HEK293 (cell line): ENCODE results near the gene LCA5L.

Experiments
- CTCF ChIA-PET: fragments of 350-600 bp; formaldehyde crosslinking; extraction: SDS; loops from one replicate; lab custom pipeline; 2021; ENCODE audit warnings: antibody characterized with exemption; lab: Yijun Ruan, JAX
- POLR2A ChIA-PET: fragments of 300-600 bp; formaldehyde crosslinking; extraction: SDS; loops from one replicate; lab custom pipeline; 2020; ENCODE audit warnings: antibody characterized with exemption, inconsistent platforms; lab: Yijun Ruan, JAX
- H3K27ac ChIP-seq: fragments of 200-500 bp; sonication (Bioruptor generic); 2 replicates; pipeline ENCODE4 v1.5.1; 2014; ENCODE audit warnings: low read depth, low read length, control low read depth, inconsistent platforms; ENCODE audit errors: extremely low read depth
- H3K36me3 ChIP-seq, 2 experiments: fragments of 200-500 bp in 1 of 2; sonication (Bioruptor generic) in 1 of 2; 1 replicate in 1 of 2; 2 replicates in 1 of 2; pipeline ENCODE4 v1.5.1; 2014 to 2017; ENCODE audit warnings: inconsistent platforms in 2 of 2, low read length in 2 of 2; ENCODE audit not compliant: control insufficient read depth in 2 of 2, insufficient read depth in 1 of 2
- H3K4me1 ChIP-seq: fragments of 200-500 bp; sonication (Bioruptor generic); 2 replicates; pipeline ENCODE4 v1.5.1; 2014; ENCODE audit warnings: mild to moderate bottlenecking, low read length, inconsistent platforms; ENCODE audit not compliant: control insufficient read depth, insufficient read depth
- H3K4me3 ChIP-seq: 2 replicates; pipeline ENCODE4 v1.5.1; 2011; ENCODE audit warnings: low read depth, mild to moderate bottlenecking, control low read depth, low read length, moderate library complexity
- H3K9me3 ChIP-seq: fragments of 200-500 bp; sonication (Bioruptor generic); 2 replicates; pipeline ENCODE4 v1.5.1; 2014; ENCODE audit warnings: low read depth, low read length, inconsistent platforms; ENCODE audit not compliant: control insufficient read depth, insufficient read depth
- ATF2 ChIP-seq: fragments of 450-650 bp; formaldehyde crosslinking; IDR thresholded peaks from 2 replicates; pipeline ENCODE4 v1.5.1; 2016; ENCODE audit warnings: missing biosample characterization, missing genetic modification characterization, low read depth
- FEZF1 ChIP-seq: fragments of 450-650 bp; formaldehyde crosslinking; IDR thresholded peaks from 2 replicates; pipeline ENCODE4 v1.5.1; 2016; ENCODE audit warnings: missing biosample characterization, missing genetic modification characterization
- GFI1B ChIP-seq: fragments of 450-650 bp; formaldehyde crosslinking; IDR thresholded peaks from 2 replicates; pipeline ENCODE4 v1.5.1; 2016; ENCODE audit warnings: missing biosample characterization, missing genetic modification characterization
- PATZ1 ChIP-seq: fragments of 450-650 bp; formaldehyde crosslinking; IDR thresholded peaks from 2 replicates; pipeline ENCODE4 v1.5.1; 2016; ENCODE audit warnings: missing biosample characterization, missing genetic modification characterization
- PBX3 ChIP-seq: sonication (generic); formaldehyde crosslinking; IDR thresholded peaks from 2 replicates; pipeline ENCODE4 v1.8.1; 2022; ENCODE audit warnings: mild to moderate bottlenecking, moderate library complexity, missing genetic modification reagents
- PRDM1 ChIP-seq: fragments of 450-650 bp; formaldehyde crosslinking; IDR thresholded peaks from 2 replicates; pipeline ENCODE4; 2016; ENCODE audit warnings: missing biosample characterization, missing genetic modification characterization
- PRDM2 ChIP-seq: fragments of 450-650 bp; formaldehyde crosslinking; IDR thresholded peaks from 2 replicates; pipeline ENCODE4 v1.5.1; 2016; ENCODE audit warnings: missing biosample characterization, missing genetic modification characterization, borderline replicate concordance
- RBAK ChIP-seq: fragments of 450-650 bp; formaldehyde crosslinking; IDR thresholded peaks from 2 replicates; pipeline ENCODE4 v1.5.1; 2016; ENCODE audit warnings: missing biosample characterization, missing genetic modification characterization
- SCRT2 ChIP-seq: fragments of 450-650 bp; formaldehyde crosslinking; IDR thresholded peaks from 2 replicates; pipeline ENCODE4 v1.5.1; 2016; ENCODE audit warnings: missing biosample characterization, missing genetic modification characterization
- SP2 ChIP-seq: fragments of 450-650 bp; formaldehyde crosslinking; IDR thresholded peaks from 2 replicates; pipeline ENCODE4 v1.5.1; 2016; ENCODE audit warnings: missing biosample characterization, missing genetic modification characterization
- TRIM28 ChIP-seq: IDR thresholded peaks from 2 replicates; pipeline ENCODE4 v1.6.1; 2011; ENCODE audit warnings: low read length, control low read depth, borderline replicate concordance
- YY2 ChIP-seq: fragments of 450-650 bp; formaldehyde crosslinking; IDR thresholded peaks from 2 replicates; pipeline ENCODE4 v1.5.1; 2016; ENCODE audit warnings: missing biosample characterization, missing genetic modification characterization
- ZBTB21 ChIP-seq: fragments of 450-650 bp; formaldehyde crosslinking; IDR thresholded peaks from 2 replicates; pipeline ENCODE4 v1.5.1; 2017; ENCODE audit warnings: missing biosample characterization, missing genetic modification characterization
- ZNF366 ChIP-seq: fragments of 450-650 bp; formaldehyde crosslinking; conservative IDR thresholded peaks from 2 replicates; pipeline ENCODE4 v1.5.1; 2016; ENCODE audit warnings: missing biosample characterization, missing genetic modification characterization
- ZNF473 ChIP-seq: fragments of 450-650 bp; formaldehyde crosslinking; IDR thresholded peaks from 2 replicates; pipeline ENCODE4 v1.5.1; 2017; ENCODE audit warnings: missing biosample characterization, missing genetic modification characterization
- ZNF521 ChIP-seq: fragments of 450-650 bp; formaldehyde crosslinking; IDR thresholded peaks from 2 replicates; pipeline ENCODE4 v1.5.1; 2017; ENCODE audit warnings: missing biosample characterization, mild to moderate bottlenecking, missing genetic modification characterization
- ZNF529 ChIP-seq: fragments of 450-650 bp; formaldehyde crosslinking; IDR thresholded peaks from 2 replicates; pipeline ENCODE4 v1.5.1; 2017; ENCODE audit warnings: missing genetic modification characterization, missing biosample characterization; ENCODE audit not compliant: insufficient replicate concordance
- ZNF561 ChIP-seq: fragments of 450-650 bp; IDR thresholded peaks from 2 replicates; pipeline ENCODE4 v1.5.1; 2018; ENCODE audit warnings: missing biosample characterization, missing genetic modification characterization, borderline replicate concordance
- ZNF677 ChIP-seq: fragments of 450-650 bp; IDR thresholded peaks from 2 replicates; pipeline ENCODE4 v1.5.0; 2018; ENCODE audit warnings: missing biosample characterization, mild to moderate bottlenecking, missing genetic modification characterization, moderate library complexity

LCA5L gene

GRCh38 chr21:39429445-39429844, 16.1 kb downstream of the LCA5L start:
- H3K9me3 ChIP-seq: no peaks in the 10 kb centered on the region
- POLR2A ChIA-PET: interaction anchor here (0.6 kb wide), 1 partner anchor 94 kb away, joined by 3 read pairs; no protein-coding TSS in a partner anchor

More at GRCh38 chr21:39429445-39429844, 16.1 kb downstream of the LCA5L start:
- no peaks in the 10 kb centered on the region for H3K36me3 ChIP-seq
- TF ChIP-seq ZBTB21 (tag by site-specific recombination) (no peak), PRDM2 (tag by site-specific recombination) (no peak), GFI1B (tag by site-specific recombination) (no peak), PRDM1 (tag by site-specific recombination) (no peak), SP2 (tag by site-specific recombination) (no peak), ZNF529 (tag by site-specific recombination) (no peak), TRIM28 (no peak), YY2 (no peak), ZNF677 (no peak), RBAK (no peak), ZNF366 (tag by site-specific recombination) (no peak), ATF2 (no peak), ZNF473 (tag by site-specific recombination) (no peak), ZNF561 (tag by site-specific recombination) (no peak), SCRT2 (tag by site-specific recombination) (no peak), PATZ1 (tag by site-specific recombination) (no peak), PBX3 (CRISPR knock-in tag) (no peak), FEZF1 (tag by site-specific recombination) (no peak), ZNF521 (tag by site-specific recombination) (no peak)
- H3K4me3 ChIP-seq: no peak overlapping the region
- H3K4me1 ChIP-seq: no peaks in the 10 kb centered on the region
- CTCF ChIA-PET: interaction anchor here (0.6 to 6.3 kb wide), 3 partner anchors 12 to 1578 kb away, joined by 4 to 55 read pairs (median 6); no protein-coding TSS in a partner anchor
- H3K27ac ChIP-seq: no peak overlapping the region
